Endometrial microvascular endothelial cells (primary cell): ENCODE data around the gene BYSL. TPM values are rescaled to one million over a fixed set of nuclear protein-coding genes. Genes with fewer than 3 reads are reported as not detected.

Experiments
- in situ Hi-C: cut with HindIII; loops from 2 replicates; pipeline ENCODE4 v1.10.0; 2017; ENCODE audit warnings: low sequenced_read_pairs, low pct_unique_long_range_greater_than_20kb; ENCODE audit errors: inconsistent ontology term
- total RNA-seq: library from RNA; depleted of rRNA; stranded (reverse); fragments of >200 nt; gene quantifications from one replicate; pipeline ENCODE4 v1.2.3, GENCODE V29; 2015; ENCODE audit errors: inconsistent ontology term

The BYSL gene
- total RNA-seq, 1 donor from 2014 or later: 10.4 TPM

DNA sequence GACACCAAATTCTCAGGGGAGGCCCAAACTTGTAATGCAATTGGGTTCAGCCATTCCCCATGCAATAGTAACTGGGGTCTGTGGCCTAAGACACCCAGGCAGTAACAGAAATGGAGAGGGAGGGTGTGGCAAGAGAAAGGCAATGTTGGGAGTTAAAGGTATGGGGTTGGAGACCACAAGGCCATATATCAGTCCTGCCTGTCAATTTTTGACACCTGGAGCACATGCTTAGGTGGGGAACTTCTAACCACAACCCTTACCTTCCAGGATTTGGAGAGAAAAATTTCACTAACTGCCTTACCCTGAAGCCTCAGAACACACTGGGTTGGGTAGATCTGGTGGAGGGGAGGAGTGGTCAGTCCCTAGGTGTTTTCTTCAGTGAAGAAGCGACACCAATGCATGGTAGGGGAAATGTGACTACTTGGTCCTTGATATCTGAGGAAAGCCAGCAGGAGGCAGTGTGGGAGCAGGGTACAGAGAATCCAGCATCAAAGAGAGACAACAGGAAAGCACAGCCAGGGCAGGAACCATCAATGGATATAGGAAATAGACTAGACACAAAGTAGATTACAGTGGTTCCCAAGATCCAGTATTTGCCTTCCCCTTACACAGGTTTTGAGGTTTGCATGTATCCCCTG lies 19.3 kb upstream of the BYSL start:
- in situ Hi-C loops: no loop called here

DNA sequence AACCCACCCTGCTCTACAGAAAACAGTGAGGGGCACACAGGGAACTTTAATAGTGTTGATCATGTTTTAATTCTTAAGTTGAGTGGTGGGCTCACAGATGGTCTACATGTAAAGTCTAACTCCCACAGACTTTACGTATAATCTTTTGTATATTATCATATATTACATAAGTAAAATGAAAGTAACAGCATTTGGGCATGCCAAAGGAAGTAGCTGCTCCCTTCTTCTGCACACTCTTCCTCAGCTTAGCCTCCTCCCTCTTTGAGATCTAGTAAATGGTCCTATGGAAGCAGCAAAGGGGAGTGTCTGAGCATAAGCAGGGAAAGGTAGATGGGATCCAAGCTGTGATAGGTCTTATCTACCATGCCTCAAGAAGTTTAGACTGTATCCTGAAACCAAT lies 11.6 kb upstream of the BYSL start:
- in situ Hi-C loops: no loop called here

DNA sequence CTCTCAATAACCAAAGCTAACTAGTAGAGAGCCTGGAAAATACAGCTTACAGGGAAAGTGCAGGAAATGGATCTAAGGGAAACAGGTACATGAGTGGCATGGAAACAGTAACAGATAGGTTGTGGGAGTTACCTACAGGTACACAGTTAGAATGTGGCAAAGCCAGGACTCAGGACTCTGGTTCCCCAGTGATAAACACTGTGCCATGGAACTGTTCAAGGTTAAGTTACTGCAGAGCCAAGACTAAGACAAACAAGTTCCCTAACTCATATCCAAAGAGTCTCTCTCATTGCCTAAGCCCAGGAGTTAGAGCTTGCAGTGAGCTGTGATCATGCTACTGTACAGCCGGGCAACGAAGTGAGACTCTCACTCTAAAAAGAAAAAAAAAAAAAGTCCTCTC lies 7.0 kb upstream of the BYSL start:
- in situ Hi-C loops: no loop called here

DNA sequence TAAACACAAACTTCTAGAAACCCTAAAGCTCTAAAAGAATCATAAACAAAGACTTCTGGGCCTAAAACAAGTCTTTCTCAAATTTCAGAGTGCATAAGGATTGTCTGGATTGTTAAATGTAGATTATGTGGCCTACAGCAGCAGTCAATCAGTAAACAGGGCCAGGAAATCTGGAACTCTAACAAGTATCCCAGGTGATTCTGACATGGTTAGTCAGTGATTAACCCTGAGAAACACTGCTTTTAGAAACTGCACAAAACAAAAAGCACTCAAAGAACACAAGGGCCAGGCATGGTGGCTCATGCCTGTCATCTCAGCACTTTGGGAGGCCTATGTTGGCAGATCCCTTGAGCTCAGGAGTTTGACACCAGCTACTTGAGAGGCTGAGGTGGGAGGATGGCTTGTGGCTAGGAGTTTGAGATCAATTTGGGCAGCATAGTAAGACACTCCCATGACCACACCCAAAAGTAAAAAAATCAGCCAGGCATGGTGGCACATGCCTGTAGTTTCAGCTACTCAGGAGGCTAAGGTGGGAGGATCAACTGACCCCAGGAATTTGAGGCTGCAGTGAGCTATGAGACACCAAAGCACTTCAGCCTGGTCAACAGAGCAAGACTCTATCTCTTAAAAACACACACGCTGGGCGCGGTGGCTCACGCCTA lies 6.3 kb upstream of the BYSL start:
- in situ Hi-C loops: no loop called here

DNA sequence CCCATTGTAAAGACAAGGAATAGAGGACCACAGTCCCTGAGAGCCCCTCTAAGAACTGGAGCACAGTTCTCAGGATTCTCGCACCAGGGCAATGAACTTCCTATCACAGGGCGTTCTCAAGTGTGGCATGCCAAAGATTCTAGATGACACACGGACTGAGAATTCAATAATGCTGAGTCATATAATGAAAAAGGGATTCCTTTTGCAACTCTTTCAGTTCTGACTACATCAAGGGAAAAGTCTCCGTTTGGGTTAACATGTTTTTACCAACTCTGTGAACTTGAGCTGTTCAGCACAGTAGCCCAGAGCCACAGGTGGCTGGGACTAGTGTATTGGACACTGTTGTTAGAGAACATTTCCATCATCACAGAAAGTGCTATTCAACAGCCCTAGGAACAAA lies 3.8 kb upstream of the BYSL start:
- in situ Hi-C loops: no loop called here

DNA sequence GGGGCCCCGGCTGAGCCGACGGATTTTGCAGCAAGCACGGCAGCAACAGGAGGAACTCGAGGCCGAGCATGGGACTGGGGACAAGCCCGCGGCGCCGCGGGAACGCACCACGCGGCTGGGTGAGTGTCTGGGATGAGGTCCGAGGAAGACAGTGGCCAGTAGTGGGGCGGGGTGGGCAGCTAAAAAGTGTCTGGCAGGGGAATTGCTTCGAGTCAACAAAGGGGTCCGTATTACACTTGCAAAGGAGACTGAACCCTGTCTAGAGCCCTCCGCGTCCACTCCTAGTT lies 356 bp downstream of the BYSL start:
- in situ Hi-C loops: loop anchor here (10.0 kb wide), 1 partner anchor 137 kb away; the partner anchor contains the start of genes PRICKLE4 and TOMM6

DNA sequence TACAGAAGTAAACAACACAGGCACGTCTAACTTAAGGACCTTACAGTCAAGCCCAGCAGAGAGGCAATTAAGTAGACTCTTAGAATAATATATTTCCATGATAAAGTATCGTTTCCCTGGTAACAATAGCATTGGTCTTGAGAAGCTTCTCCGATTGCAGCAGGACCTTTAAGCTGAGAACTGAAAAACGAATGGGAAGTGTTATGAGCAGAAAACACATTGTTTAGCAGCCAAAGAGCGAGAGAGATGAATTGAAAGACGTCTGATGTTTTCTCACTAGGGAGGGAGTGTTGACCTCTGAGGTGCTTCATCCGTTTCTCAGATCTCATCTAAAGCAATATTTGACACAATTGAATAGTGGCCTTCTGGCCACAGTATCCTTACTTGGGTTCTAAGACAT lies 855 bp downstream of the BYSL start:
- in situ Hi-C loops: loop anchor here (10.0 kb wide), 1 partner anchor 137 kb away; the partner anchor contains the start of genes PRICKLE4 and TOMM6

DNA sequence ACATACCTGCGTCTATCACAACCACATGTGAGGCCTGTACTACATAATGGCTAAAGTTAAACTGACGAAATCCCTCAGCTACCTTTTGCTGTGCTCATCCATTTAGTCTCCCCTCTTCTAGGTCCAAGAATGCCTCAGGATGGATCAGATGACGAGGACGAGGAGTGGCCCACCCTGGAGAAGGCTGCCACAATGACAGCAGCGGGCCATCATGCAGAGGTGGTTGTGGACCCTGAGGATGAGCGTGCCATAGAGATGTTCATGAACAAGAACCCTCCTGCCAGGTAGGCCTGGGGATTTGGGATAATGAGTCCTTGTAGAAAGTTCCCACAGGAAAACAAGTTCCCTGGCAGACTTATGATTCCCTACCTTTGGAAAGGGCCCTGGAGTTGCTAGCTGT lies 6.0 kb downstream of the BYSL start:
- in situ Hi-C loops: loop anchor here (10.0 to 25.0 kb wide), 2 partner anchors 110 to 142 kb away; partner anchors contain the start of genes PRICKLE4 and TOMM6

DNA sequence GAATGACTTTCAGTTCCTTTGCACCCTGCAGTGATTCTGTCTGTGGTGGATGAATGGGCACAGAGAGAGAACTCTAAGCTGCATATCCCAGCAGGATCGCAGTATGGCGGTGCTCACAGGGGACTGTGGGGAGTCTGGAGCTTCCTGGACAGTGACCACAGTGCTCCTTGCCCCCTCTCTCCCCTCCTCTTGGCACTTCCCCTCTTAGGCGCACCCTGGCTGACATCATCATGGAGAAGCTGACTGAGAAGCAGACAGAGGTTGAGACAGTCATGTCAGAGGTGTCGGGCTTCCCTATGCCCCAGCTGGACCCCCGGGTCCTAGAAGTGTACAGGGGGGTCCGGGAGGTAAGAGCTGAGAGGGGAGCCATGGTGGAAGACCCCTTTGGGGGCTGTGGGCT lies 8.6 kb downstream of the BYSL start:
- in situ Hi-C loops: loop anchor here (10.0 to 25.0 kb wide), 2 partner anchors 107 to 145 kb away; partner anchors contain the start of genes PRICKLE4 and TOMM6

DNA sequence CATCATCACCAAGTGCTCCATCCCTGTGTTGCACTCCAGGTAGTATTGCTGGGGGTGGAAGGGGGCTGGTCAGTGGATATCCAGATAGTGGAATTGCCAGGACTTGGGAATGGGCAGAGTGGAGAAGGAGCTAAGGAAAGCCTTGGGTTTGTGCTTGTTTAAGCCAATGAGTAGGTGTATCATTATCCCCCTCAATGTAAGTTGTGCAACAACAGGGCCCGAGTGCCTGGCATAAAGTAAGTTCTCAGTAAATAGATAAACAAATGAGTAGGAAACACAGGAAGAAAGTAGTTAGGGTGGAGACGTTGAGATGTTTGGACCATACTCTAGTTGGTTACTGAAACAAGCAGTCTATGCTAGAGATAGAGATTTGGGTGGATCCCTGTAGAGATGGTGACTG lies 10.5 kb downstream of the BYSL start:
- in situ Hi-C loops: loop anchor here (25.0 kb wide), 1 partner anchor 106 kb away; no protein-coding TSS in a partner anchor

DNA sequence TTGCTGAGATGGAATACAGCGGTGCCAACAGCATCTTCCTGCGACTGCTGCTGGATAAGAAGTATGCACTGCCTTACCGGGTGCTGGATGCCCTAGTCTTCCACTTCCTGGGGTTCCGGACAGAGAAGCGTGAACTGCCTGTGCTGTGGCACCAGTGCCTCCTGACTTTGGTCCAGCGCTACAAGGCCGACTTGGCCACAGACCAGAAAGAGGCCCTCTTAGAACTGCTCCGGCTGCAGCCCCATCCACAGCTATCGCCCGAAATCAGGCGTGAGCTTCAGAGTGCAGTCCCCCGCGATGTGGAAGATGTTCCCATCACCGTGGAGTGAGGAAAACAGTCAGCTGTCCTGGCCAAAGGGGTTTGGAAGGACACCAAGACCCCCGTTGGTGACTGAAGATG lies 11.1 kb downstream of the BYSL start:
- in situ Hi-C loops: loop anchor here (25.0 kb wide), 1 partner anchor 105 kb away; no protein-coding TSS in a partner anchor

DNA sequence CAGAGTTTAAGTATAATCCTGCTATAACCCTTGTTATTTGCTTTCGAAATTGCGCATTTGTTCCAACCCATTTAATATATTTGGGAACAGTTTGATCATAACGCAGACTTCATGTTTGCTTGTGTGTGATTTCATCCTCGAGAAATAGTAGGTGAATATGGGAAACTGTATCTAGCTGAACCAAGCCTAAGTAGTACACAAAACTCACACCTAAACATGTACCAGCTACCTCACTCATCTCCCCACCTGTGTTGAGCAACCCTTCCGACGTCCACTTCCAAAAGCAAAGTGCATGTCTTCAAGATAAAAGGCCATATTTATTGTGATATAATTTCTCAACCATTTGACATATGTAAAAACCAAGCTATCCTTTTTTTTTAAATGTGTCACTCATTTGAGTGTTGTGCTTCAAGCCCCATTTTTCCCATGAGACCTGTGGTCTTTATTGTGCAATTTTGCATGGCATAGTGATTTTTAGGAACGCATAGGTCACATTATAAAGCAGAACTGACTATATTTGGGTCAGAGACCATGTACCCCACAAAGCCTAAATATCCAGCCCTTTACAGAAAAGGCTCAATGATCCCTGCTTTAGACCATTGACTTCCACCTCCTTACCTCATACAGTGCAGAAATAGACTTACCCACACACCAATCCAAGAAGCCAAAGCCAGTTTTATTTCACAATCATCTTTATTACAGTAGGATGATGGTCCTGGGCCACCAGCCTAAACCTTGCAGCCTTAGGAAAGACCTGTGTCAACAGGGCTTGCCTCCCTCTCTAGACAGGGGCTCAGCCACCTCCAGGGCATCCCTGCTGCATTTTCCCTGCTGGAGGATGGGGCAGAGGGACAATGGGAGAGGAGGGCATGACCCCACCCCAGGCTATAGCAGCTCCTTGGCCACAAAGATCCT lies 13.2 kb downstream of the BYSL start:
- in situ Hi-C loops: loop anchor here (25.0 kb wide), 1 partner anchor 103 kb away; no protein-coding TSS in a partner anchor

DNA sequence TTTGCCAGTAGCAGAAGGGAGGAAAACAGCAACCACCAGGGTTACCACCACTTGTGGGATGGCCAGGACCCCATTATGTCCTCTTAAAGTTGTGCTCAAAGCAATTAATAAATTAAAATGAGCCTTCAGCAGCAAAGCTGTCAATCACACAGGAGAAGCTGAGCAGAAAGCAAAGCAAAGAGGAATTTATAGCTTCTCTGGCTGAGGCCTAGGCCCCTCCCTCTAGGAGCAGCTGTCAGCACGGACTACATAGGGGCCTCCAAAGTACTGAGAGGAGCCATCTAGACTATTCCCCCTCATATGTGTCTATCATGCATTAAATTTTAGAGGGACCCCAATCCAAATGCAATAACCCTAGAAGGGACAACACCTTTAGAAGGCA lies 13.9 kb downstream of the BYSL start:
- in situ Hi-C loops: loop anchor here (25.0 kb wide), 1 partner anchor 102 kb away; no protein-coding TSS in a partner anchor

DNA sequence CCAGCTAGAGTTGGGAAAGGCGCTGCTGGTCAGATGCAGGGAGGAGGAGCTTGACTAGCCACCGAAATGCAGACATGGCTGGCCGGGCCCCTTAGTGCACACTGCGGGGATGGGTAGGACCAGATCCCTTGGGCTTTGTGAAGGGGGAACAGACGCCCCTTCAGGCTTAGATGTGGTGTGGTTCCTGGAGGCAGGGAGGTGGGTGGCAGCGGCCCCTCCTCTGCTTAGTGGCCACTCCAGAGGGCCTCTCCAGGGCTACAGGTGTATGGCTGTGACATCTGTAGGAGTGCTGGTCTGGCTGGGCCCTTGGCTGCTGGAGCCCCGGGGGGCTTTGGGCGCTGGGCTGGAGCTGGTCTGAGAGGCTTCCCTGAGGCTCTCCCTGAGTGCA lies 14.4 kb downstream of the BYSL start:
- in situ Hi-C loops: loop anchor here (25.0 kb wide), 1 partner anchor 102 kb away; no protein-coding TSS in a partner anchor

DNA sequence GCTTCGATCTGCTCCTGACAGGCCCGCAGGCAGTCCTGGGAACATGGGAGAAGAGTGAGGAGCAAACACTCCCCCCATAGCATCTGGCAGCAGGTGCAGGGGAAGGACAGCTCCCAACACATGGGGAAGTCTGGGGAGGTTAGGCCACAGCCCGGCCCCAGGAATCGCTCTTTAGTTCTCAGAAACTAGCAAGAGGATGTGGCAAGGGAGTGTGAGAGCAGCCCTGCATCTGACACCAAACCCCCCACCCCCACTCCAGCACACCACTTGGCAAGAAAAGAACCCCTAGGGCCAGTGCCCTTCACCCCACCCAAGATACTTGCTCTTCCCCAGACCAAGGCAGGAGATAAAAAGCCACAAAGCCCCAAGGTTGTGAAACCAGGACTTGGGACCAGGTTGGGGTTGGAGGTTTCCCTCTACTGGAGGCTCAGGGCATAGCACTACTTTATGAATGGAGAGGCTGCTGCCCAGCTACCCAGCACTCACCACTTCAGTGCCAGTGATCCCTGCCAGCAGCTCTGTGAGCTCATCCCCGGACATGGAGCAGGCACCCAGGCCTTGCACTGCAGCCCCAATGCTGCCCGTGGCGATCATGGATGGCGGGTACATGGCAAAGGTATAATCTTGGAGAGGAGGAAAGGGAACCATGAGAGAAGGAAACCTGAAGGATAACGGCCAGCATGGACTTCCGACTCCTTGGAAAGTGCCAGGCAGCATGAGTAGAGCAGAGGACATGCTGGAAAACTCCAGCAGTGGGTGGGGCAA lies 15.0 kb downstream of the BYSL start:
- in situ Hi-C loops: loop anchor here (25.0 kb wide), 1 partner anchor 101 kb away; no protein-coding TSS in a partner anchor

DNA sequence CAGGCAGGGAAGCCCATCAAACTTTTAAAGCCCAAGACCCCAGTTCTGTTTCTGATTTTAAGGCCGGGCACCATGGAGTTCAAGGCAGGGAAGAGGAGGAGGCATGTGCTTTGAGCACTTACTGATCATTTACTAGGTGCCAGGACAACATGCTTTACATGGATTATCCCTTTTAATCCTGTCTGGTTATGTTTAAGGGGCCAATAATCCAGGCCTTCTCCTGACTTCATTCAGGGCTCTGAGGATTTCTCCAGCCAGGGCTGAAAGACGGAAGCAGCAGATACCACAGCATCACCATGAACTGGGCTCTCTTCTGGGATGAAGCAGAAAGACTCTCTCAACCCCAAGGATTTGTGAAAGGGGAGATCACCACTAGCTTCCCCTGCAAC lies 16.2 kb downstream of the BYSL start:
- in situ Hi-C loops: loop anchor here (25.0 kb wide), 1 partner anchor 100 kb away; no protein-coding TSS in a partner anchor

DNA sequence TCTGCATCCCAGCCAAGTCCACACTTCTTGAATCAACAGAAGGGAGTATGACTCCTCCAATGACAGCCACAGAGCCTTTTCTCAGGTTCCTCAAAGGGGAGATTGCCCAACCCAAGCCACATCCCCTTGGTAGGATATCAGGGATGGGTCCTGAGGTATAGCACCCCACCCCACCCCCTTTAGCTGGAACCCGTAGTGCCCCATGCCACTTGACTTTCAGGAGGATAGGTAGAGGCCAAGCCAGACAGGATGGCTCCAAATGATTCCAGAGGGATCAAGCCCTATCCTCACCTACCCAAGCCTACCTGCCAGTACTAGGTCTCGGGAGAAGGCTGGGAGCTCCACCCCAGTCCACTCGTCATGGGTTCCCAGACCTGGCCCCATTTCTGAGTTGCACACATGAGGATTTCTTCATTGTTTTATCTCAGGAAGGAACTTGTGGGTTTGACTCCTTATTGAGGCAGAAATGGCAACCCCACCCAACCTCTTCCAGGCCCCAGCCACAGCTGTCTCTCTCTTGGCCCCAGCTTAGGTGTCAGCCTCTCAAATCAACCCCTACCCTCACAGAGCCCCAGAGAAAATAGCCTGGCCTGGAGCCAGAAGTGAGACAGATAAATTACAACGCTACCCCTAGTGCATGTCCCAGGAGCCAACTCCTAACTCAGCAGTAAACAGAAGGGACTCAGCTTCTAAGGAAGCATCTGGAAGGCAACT lies 16.7 kb downstream of the BYSL start:
- in situ Hi-C loops: loop anchor here (25.0 kb wide), 1 partner anchor 99 kb away; no protein-coding TSS in a partner anchor
